Measurements from ENCODE around the gene IFNA6. TPM values are rescaled to one million over a fixed set of nuclear protein-coding genes. Genes with fewer than 3 reads are reported as not detected.
"Not testable (repeated sequence)": the region's sequence is repeated elsewhere in the genome, so short reads cannot be mapped to it uniquely, and the experiment has no call there.

Gene IFNA6
- total RNA-seq, 2 experiments from 2014 or later = not detected

DNA sequence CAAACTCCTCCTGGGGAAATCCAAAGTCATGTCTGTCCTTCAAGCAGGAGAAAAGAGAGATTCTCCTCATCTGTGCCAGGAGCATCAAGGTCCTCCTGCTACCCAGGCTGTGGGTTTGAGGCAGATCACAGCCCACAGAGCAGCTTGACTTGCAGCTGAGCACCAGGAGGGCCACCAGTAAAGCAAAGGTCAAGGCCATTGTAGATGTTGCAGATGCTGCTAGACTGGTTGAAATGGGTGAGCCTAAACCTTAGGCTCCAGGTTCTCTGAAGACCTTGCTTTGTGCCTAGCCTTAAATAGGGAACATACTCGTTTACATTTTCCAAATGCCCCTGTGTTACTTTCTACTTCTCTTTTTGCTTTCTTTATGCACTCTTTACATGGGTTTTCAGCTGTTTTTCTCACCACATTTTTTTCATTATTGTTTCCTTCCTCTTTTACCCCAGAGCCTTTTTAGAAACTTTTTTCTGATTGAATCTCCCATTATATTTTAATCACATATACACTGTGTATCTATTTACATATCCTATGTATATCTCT lies 34.5 kb upstream of the IFNA6 start, which contains the start of gene IFNA2:
IFNA2 (minus strand) TSS at position 268 of the 540 bp plus-strand sequence; CDS start at position 199, 69 bp downstream.
- peaks cover 61% of the 10 kb centered on the region for H3K27me3 Mint-ChIP-seq
- Histone ChIP-seq H3K4me1 (ENCODE audit: insufficient read depth, low read length) (no peaks in the 10 kb centered on the region), H3K36me3 (ENCODE audit: insufficient read depth, low read length) (no peaks in the 10 kb centered on the region), H3K4me3 (ENCODE audit: low read length) (no peak within 1 kb of the TSS), H3K27me3 (ENCODE audit: control insufficient read depth in 1 of 2, insufficient read depth in 2 of 2, low read length in 2 of 2) (peaks cover 0 to 14% of the 10 kb centered on the region in 2 experiments), H3K27ac (ENCODE audit: low read depth in 1 of 2, low read length in 2 of 2) (no peak within 1 kb of the TSS), H3K9me3 (ENCODE audit: control insufficient read depth in 1 of 2, insufficient read depth in 1 of 2, low read length in 2 of 2) (no peaks in the 10 kb centered on the region)
- no peaks in the 10 kb centered on the region for H3K9me3 Mint-ChIP-seq
- TF ChIP-seq, protein P1, sequence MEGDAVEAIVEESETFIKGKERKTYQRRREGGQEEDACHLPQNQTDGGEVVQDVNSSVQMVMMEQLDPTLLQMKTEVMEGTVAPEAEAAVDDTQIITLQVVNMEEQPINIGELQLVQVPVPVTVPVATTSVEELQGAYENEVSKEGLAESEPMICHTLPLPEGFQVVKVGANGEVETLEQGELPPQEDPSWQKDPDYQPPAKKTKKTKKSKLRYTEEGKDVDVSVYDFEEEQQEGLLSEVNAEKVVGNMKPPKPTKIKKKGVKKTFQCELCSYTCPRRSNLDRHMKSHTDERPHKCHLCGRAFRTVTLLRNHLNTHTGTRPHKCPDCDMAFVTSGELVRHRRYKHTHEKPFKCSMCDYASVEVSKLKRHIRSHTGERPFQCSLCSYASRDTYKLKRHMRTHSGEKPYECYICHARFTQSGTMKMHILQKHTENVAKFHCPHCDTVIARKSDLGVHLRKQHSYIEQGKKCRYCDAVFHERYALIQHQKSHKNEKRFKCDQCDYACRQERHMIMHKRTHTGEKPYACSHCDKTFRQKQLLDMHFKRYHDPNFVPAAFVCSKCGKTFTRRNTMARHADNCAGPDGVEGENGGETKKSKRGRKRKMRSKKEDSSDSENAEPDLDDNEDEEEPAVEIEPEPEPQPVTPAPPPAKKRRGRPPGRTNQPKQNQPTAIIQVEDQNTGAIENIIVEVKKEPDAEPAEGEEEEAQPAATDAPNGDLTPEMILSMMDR (IDR thresholded peaks at IDR 0.05) = no peak
- H3K36me3 Mint-ChIP-seq (ENCODE audit: low read depth) = no peaks in the 10 kb centered on the region
- no peak within 1 kb of the TSS for H3K4me3 Mint-ChIP-seq
- no peak within 1 kb of the TSS for H3K27ac Mint-ChIP-seq
- intact Hi-C loops (cut with DNase I, micrococcal nuclease) = no loop called here
- ChIA-PET CTCF (no interaction called here), POLR2A (no interaction called here)
- ATAC-seq (ENCODE audit: poor library complexity) = no peak
- H3K4me1 Mint-ChIP-seq (ENCODE audit: low read depth) = peaks cover 5% of the 10 kb centered on the region
- DNase-seq = peak in 1 of 14 experiments; percentile 5

DNA sequence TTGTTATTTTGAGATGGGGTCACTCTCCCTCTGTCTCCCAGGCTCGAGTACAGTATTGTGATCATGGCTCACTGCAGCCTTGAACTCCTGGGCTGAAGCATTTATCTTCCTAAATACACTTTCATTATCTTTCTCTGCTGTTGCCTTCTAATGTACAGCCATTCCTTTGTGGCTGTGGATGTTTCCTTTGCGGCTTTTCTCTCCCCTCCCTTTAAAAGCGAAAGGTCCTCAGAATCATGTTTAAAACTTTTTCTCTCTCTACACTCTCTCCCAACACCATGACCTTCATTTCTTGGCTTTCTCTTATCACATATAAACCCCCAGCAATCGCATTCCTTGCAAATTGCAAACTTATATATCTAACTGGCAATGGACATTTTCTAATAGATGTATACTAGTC lies 32.9 kb upstream of the IFNA6 start:
- Histone ChIP-seq H3K27me3 (ENCODE audit: control insufficient read depth in 1 of 2, insufficient read depth in 2 of 2, low read length in 2 of 2) (peaks cover 3 to 15% of the 10 kb centered on the region in 2 experiments), H3K4me1 (ENCODE audit: insufficient read depth, low read length) (no peaks in the 10 kb centered on the region), H3K4me3 (ENCODE audit: low read length) (no peak overlapping the region), H3K27ac (ENCODE audit: low read depth in 1 of 2, low read length in 2 of 2) (no peak overlapping the region), H3K9me3 (ENCODE audit: control insufficient read depth in 1 of 2, insufficient read depth in 1 of 2, low read length in 2 of 2) (no peaks in the 10 kb centered on the region), H3K36me3 (ENCODE audit: insufficient read depth, low read length) (no peaks in the 10 kb centered on the region)
- Mint-ChIP-seq H3K9me3 (no peaks in the 10 kb centered on the region), H3K27ac (no peak overlapping the region), H3K4me3 (no peak overlapping the region), H3K36me3 (ENCODE audit: low read depth) (no peaks in the 10 kb centered on the region), H3K4me1 (ENCODE audit: low read depth) (peaks cover 5% of the 10 kb centered on the region), H3K27me3 (peaks cover 68% of the 10 kb centered on the region)
- ATAC-seq (ENCODE audit: poor library complexity) = no peak
- TF ChIP-seq, protein P1 (IDR thresholded peaks at IDR 0.05) = no peak
- POLR2A ChIA-PET = no interaction called here
- CTCF ChIA-PET = no interaction called here
- no peak for DNase-seq
- intact Hi-C loops (cut with DNase I, micrococcal nuclease) = no loop called here

DNA sequence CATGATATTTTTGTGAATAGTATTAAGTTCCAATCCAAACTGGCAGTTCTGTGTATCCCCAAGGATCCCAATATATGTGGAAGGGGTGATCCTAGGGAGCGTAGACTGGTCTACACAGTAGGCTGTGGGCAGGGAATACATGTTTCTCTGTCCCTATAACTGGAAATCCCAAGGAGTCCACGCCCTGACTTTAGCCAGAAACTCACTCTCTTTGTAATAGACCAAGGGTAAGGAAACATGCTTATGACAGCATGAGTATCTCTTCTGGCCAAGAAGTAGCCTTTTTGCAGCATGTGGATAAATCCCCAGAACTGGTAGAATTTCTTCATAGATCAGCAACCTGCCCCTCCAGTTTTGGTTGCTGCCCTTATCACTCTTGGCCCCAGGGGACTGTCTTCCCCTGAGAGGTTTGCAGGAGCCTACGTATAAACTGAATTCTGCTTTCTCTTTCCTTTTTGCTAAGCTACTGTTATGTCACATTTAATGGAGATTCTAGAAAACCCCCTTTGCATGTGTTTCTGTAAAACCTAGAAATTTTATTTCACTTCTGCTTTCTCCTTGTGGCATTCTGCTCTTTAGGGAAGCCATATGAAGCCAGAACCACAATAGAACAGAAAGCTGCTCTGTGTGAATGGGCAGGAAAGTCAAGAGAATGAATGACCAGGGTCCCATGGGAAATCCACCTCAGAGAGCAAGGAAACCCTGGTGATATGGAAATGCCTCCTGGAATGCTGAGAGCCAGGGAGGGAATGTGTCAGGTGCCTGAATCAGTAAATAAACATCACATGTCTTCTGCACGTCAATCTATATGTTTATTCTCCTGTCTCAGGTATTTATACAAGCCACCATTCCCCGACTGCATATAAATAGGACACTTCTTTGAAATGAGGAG lies 31.0 kb upstream of the IFNA6 start:
- H3K4me3 Mint-ChIP-seq = peak overlapping the region; percentile 13
- no peaks in the 10 kb centered on the region for H3K9me3 ChIP-seq (ENCODE audit: control insufficient read depth in 1 of 2, insufficient read depth in 1 of 2, low read length in 2 of 2)
- DNase-seq (peak in 3 of 14 experiments; percentile 42 to 54 (median 51)), ATAC-seq (ENCODE audit: poor library complexity) (peak; percentile 52)
- H3K27me3 ChIP-seq (ENCODE audit: control insufficient read depth in 1 of 2, insufficient read depth in 2 of 2, low read length in 2 of 2) = peaks cover 5 to 16% of the 10 kb centered on the region in 2 experiments
- no peaks in the 10 kb centered on the region for H3K4me1 ChIP-seq (ENCODE audit: insufficient read depth, low read length)
- H3K9me3 Mint-ChIP-seq = no peaks in the 10 kb centered on the region
- CTCF ChIA-PET = interaction anchor here (1.5 kb wide), 1 partner anchor 15 kb away, joined by 3 read pairs; no protein-coding TSS in a partner anchor
- no peak overlapping the region for H3K27ac ChIP-seq (ENCODE audit: low read depth in 1 of 2, low read length in 2 of 2)
- intact Hi-C loops (cut with DNase I, micrococcal nuclease) = no loop called here
- H3K27me3 Mint-ChIP-seq = peaks cover 63% of the 10 kb centered on the region
- no peak overlapping the region for H3K4me3 ChIP-seq (ENCODE audit: low read length)
- H3K36me3 Mint-ChIP-seq (ENCODE audit: low read depth) = no peaks in the 10 kb centered on the region
- POLR2A ChIA-PET = interaction anchor here (0.7 to 1.4 kb wide), 3 partner anchors 10 to 53 kb away, joined by 3 to 4 read pairs (median 4); no protein-coding TSS in a partner anchor
- no peak overlapping the region for H3K27ac Mint-ChIP-seq
- no peaks in the 10 kb centered on the region for H3K36me3 ChIP-seq (ENCODE audit: insufficient read depth, low read length)
- TF ChIP-seq, protein P1 (IDR thresholded peaks at IDR 0.05) = no peak
- H3K4me1 Mint-ChIP-seq (ENCODE audit: low read depth) = peaks cover 5% of the 10 kb centered on the region

DNA sequence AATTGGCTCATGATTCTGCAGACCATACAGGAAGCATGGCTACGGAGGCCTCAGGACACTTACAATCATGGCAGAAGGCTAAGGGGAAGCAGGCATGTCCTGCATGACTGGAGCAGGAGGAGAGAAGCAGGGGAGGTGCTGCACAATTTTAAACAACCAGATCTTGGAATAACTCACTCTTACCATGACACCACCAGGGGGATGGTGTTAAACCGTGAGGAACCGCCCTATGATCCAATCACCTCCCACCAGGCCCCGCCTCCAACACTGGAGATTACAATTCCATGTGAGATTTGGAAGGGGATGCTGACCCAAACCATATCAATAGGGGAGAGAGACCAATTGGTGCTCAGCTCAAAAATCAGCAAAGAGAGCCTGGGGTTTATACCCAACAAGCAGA lies 20.8 kb upstream of the IFNA6 start:
- H3K9me3 ChIP-seq (ENCODE audit: control insufficient read depth in 1 of 2, insufficient read depth in 1 of 2, low read length in 2 of 2); H3K27ac ChIP-seq (ENCODE audit: low read depth in 1 of 2, low read length in 2 of 2); intact Hi-C loops (cut with DNase I, micrococcal nuclease); H3K36me3 Mint-ChIP-seq (ENCODE audit: low read depth); ATAC-seq (ENCODE audit: poor library complexity); H3K4me3 ChIP-seq (ENCODE audit: low read length); CTCF ChIA-PET; H3K4me1 Mint-ChIP-seq (ENCODE audit: low read depth); H3K4me3 Mint-ChIP-seq; H3K36me3 ChIP-seq (ENCODE audit: insufficient read depth, low read length); DNase-seq; H3K27me3 ChIP-seq (ENCODE audit: control insufficient read depth in 1 of 2, insufficient read depth in 2 of 2, low read length in 2 of 2); H3K9me3 Mint-ChIP-seq; H3K27ac Mint-ChIP-seq; H3K4me1 ChIP-seq (ENCODE audit: insufficient read depth, low read length): not testable (repeated sequence)
- H3K27me3 Mint-ChIP-seq = peaks cover 28% of the 10 kb centered on the region
- POLR2A ChIA-PET = interaction anchor here (0.6 kb wide), 1 partner anchor 1222 kb away, joined by 3 read pairs; no protein-coding TSS in a partner anchor
